GM06990 (cell line): ENCODE measurements around the gene PUM1.
A peak's percentile ranks its signal among the peaks of the same experiment; 100 is the strongest.

Experiments
- DNase-seq: peaks from one replicate; pipeline ENCODE4 v3.0.0-alpha.2; 2011; ENCODE audit not compliant: insufficient read length; ENCODE audit errors: extremely low read depth
- H3K27me3 ChIP-seq: replicated peaks from 2 replicates; pipeline ENCODE4 v1.6.0; 2011; ENCODE audit warnings: low read length; ENCODE audit not compliant: control insufficient read depth, insufficient read depth
- H3K36me3 ChIP-seq: 2 replicates; pipeline ENCODE4 v1.5.1; 2011; ENCODE audit warnings: low read length; ENCODE audit not compliant: control insufficient read depth, insufficient read depth
- H3K4me3 ChIP-seq: replicated peaks from 2 replicates; pipeline ENCODE4 v1.5.1; 2011; ENCODE audit warnings: low read depth, mild to moderate bottlenecking, control low read depth, low read length
- TF ChIP-seq, protein P1 (sequence below): IDR thresholded peaks from 2 replicates; pipeline ENCODE4 v1.5.1; 2011; ENCODE audit warnings: low read length, control low read depth, mild to moderate bottlenecking, inconsistent platforms; ENCODE audit not compliant: insufficient read depth, poor library complexity, severe bottlenecking

Gene PUM1

GRCh38 chr1:31016868-31017267 lies 48.6 kb downstream of the PUM1 start:
- Histone ChIP-seq H3K36me3 (peaks cover 2% of the 10 kb centered on the region; the same call in 1 of the 2 replicates), H3K4me3 (no peak overlapping the region), H3K27me3 (no peaks in the 10 kb centered on the region)
- DNase-seq: no peak
- TF ChIP-seq, protein P1, sequence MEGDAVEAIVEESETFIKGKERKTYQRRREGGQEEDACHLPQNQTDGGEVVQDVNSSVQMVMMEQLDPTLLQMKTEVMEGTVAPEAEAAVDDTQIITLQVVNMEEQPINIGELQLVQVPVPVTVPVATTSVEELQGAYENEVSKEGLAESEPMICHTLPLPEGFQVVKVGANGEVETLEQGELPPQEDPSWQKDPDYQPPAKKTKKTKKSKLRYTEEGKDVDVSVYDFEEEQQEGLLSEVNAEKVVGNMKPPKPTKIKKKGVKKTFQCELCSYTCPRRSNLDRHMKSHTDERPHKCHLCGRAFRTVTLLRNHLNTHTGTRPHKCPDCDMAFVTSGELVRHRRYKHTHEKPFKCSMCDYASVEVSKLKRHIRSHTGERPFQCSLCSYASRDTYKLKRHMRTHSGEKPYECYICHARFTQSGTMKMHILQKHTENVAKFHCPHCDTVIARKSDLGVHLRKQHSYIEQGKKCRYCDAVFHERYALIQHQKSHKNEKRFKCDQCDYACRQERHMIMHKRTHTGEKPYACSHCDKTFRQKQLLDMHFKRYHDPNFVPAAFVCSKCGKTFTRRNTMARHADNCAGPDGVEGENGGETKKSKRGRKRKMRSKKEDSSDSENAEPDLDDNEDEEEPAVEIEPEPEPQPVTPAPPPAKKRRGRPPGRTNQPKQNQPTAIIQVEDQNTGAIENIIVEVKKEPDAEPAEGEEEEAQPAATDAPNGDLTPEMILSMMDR: no peak

DNA sequence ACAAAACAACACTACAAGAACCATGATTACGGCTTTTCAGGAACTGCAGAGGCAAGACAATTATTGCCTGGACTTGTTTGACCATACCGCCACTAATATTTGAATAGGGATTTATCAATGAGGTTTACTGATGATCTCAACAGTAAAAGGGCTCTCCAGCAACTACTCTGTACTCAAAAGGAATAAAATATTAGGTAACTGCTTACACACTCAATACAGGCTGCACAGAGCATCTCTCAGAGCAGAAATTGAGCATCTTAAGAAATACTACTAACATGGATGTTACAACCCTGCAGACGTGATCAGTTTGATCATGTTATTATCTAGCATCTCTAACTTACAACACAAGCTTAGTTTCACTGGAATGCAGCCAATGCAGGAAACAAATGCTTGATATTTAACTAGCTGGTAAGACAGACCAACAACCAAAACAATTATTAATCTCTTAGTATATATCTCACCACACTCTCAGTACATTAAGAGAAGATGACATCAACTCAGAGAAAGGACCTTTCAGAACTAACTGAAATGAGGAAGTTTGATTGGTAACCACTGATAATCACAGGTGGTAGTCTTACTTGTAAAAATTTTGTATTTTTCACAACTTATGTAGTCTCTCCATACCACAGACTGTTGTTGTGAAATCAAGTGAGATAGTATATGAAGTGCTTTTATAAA lies 52.2 kb downstream of the PUM1 start:
- H3K36me3 ChIP-seq: no peaks in the 10 kb centered on the region; the same call in 1 of the 2 replicates
- H3K27me3 ChIP-seq: no peaks in the 10 kb centered on the region
- peak; percentile 21 for DNase-seq
- no peak overlapping the region for H3K4me3 ChIP-seq
- TF ChIP-seq, protein P1: no peak

- no peak for DNase-seq
- Histone ChIP-seq H3K4me3 (no peak overlapping the region), H3K36me3 (no peaks in the 10 kb centered on the region; the same call in 1 of the 2 replicates), H3K27me3 (no peaks in the 10 kb centered on the region)
- TF ChIP-seq, protein P1: no peak
Observed at GRCh38 chr1:31012210-31012924, 53.1 kb downstream of the PUM1 start.

DNA sequence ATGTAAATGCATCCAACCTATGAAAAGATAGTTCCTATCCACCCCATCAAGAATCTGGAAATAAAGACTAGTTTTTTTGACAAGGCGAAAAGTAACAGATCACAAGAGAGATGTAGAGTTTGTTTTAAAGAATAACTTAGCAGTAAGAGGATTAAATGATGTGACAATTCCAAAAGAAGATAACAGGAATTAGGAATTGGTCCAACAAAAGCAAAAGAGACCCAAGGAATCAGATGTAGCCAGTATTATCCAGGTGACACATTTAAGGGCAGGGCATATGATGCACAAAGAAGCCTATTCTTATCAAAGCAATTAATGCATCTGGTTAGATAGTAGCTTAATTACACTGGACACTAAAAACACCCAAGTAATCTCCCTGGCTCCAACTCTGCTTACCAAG lies 53.8 kb downstream of the PUM1 start:
- Histone ChIP-seq H3K4me3 (no peak overlapping the region), H3K36me3 (peaks cover 1% of the 10 kb centered on the region), H3K27me3 (no peaks in the 10 kb centered on the region)
- TF ChIP-seq, protein P1: no peak
- no peak for DNase-seq

DNA sequence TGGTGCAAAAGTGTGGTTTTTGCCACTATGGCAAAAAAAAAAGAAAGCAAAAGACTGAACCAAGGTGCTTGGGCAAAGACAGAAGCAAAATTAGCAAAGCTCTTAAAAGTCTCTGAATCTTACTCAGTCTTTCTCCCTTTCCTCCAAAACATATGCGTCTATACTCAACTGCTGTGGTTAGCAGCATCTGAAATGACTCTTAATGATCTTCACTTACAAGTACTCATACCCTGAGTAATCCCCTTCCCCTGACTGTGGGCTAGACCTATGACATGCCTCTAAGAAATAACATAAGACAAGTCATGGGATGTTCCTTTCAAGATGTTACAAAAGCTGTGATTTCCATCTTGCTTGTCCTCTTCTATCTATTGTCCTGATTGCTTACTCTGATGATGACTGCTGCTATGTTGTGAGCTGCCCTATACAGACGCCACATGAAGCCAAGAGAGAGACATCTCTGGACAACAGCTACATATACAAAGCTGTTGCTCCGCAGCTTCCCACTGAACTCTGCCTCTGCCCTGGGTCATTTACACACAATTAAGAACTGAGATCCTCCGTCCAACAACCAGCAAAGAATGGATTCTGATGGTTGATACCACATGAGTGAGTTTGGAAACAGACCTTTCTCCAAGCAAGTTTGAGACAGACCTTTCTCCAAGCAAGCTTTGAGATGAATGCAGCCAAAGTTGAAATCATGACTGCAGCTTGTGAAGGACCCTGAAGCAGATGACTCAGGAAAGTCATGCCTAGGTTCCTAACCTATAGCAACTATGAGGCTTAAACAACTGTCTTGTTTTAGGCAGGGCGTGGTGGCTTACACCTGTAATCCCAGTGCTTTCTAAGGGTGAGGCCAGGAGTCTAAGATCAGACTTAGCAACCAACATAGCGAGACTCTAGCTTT lies 55.2 kb downstream of the PUM1 start:
- H3K36me3 ChIP-seq: peaks cover 5% of the 10 kb centered on the region
- peak; percentile 25 for DNase-seq
- no peaks in the 10 kb centered on the region for H3K27me3 ChIP-seq

More for the DNA sequence above, 55.2 kb downstream of the PUM1 start:
- H3K4me3 ChIP-seq: no peak overlapping the region
- TF ChIP-seq, protein P1: no peak
